ENCODE data around the gene PLAU.

PLAU gene

DNA sequence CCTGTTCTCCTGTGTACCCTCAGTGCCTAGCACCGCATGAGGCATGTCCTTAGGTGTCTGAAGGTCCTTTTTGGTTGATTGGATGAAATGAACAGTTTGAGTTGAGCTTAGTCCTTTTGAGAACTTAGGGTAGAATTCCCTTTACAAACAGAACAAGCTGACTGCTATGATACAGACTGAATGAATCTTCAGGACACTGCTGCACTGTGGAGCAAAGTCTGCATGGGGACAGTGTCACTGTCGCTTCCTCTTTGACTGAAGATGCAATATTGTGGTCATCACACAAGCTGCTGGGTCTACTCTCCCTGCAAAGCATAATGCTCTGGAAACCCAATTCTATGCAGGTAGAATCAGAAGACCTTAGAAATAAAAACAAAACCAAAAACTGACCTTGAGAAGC is 8.6 kb upstream of the PLAU start:
- Histone ChIP-seq H3K36me3 (replicated peaks; ENCODE audit: insufficient read depth, low read length) (no peaks in the 10 kb centered on the region), H3K9ac (ENCODE audit: low read length) (no peak overlapping the region), H3K4me2 (ENCODE audit: low read depth, low read length) (no peak overlapping the region), H3K4me1 (ENCODE audit: low read length) (no peaks in the 10 kb centered on the region), H3K4me3 (ENCODE audit: low read length) (no peak overlapping the region), H3K27me3 (replicated peaks; ENCODE audit: insufficient read depth, low read length) (no peaks in the 10 kb centered on the region), H3K9me3 (replicated peaks; ENCODE audit: insufficient read depth, low read length) (no peaks in the 10 kb centered on the region), H4K20me1 (ENCODE audit: insufficient read depth, low read length) (no peaks in the 10 kb centered on the region), H3F3A (ENCODE audit: insufficient read depth, low read length) (no peaks in the 10 kb centered on the region), H3K27ac (ENCODE audit: low read length) (no peak overlapping the region), H3K9me2 (replicated peaks; ENCODE audit: insufficient read depth, low read length) (no peaks in the 10 kb centered on the region), H2AFZ (ENCODE audit: low read length) (no peak overlapping the region), H3K79me2 (ENCODE audit: low read length) (no peaks in the 10 kb centered on the region)
- TF ChIP-seq, protein P1, sequence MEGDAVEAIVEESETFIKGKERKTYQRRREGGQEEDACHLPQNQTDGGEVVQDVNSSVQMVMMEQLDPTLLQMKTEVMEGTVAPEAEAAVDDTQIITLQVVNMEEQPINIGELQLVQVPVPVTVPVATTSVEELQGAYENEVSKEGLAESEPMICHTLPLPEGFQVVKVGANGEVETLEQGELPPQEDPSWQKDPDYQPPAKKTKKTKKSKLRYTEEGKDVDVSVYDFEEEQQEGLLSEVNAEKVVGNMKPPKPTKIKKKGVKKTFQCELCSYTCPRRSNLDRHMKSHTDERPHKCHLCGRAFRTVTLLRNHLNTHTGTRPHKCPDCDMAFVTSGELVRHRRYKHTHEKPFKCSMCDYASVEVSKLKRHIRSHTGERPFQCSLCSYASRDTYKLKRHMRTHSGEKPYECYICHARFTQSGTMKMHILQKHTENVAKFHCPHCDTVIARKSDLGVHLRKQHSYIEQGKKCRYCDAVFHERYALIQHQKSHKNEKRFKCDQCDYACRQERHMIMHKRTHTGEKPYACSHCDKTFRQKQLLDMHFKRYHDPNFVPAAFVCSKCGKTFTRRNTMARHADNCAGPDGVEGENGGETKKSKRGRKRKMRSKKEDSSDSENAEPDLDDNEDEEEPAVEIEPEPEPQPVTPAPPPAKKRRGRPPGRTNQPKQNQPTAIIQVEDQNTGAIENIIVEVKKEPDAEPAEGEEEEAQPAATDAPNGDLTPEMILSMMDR (IDR thresholded peaks at IDR 0.05; ENCODE audit: low read length) = no peak
- no peak for TF ChIP-seq EZH2phosphoT487 (IDR thresholded peaks at IDR 0.05; ENCODE audit: low read length)
- TF ChIP-seq EZH2 (optimal IDR thresholded peaks at IDR 0.05; ENCODE audit: low read depth, low read length) = no peak
- no peak for DNase-seq

DNA sequence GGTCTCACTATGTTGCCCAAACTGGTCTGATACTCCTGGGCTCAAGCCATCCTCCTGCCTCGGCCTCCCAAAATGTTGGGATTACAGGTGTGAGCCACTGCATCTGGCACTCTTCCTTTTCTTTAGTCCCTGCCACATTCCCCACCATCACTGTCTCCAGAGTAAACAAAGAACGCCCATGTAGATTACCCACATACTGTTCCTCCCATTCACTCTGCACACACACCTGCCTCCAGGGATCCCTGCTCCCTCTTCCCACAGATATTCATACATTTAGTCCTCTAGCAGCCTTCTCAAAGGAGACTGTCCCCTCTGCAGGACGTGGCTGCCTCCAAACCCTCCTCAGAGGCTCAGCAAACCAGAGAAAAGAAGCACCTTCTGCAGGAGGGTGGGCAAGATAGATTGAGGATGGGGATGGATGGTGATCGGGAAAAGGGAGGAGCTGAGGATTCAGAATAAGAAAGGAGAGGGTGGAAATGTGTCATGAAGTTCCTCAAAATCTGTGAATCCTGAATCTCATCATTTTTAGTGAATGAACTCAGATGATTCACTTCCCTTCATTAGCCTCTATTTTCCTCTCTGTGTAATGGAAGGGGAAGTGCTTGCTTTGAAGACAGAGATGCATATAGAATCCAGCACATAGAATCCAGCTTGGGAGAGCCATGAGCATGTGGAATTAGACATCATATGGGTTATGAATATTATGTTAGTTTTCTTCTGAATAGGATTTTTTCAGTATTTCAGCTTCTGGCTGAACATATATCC is 5.5 kb upstream of the PLAU start:
- Histone ChIP-seq H3K4me1 (ENCODE audit: low read length) (0 out of 2 replicates have a peak, but pooled peaks cover 7% of the 10 kb centered on the region), H3K27ac (ENCODE audit: low read length) (no peak overlapping the region)
- no peak for DNase-seq

DNA sequence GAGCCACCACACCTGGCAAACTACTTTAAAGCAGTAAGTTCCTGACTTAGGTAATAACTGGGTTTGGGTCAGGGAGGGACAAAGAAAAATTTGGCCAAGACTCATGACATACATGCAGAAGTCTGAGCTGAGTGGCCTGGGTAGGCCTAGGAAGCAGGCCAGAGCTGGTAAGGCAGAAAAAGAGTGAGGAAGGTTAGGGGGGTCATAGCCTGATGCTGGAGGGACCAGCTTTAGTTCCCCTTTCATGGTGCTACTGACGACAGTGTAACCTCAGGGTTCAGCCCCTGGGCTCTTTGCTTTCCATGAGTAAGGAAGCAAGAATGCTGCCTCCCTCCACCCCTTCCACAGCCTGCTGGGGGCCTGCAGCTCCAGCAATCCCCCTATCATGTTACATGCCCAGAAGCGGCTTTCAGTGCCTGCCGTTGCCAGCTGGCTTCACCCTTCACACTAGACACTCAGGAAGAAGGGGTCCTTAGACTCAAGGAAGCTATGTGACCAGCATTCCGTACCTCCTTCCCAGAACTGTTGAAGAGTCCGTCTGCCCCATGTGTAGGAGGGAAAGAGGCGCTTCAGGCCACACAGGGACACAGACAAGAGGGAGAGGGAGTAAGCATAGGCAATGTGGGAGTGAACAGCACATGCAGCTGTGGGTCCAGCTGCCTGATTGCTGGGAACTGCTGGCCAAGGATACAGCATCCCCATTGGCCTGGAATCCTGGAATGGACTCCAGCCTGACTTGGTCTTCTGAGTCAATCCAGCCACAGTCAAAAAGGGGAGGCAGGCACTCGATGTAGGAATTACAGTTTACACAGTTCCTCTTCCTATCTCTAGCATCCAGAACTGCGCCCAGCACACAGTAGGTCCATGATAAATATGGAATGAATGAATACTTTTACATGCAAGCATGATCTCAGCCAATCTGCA is 4.1 kb upstream of the PLAU start:
- Histone ChIP-seq H3K79me2 (ENCODE audit: low read length) (no peaks in the 10 kb centered on the region), H2AFZ (ENCODE audit: low read length) (no peak overlapping the region), H3F3A (ENCODE audit: insufficient read depth, low read length) (no peaks in the 10 kb centered on the region), H3K9ac (ENCODE audit: low read length) (no peak overlapping the region), H3K27ac (ENCODE audit: low read length) (no peak overlapping the region), H3K9me2 (replicated peaks; ENCODE audit: insufficient read depth, low read length) (no peaks in the 10 kb centered on the region), H3K4me3 (ENCODE audit: low read length) (no peak overlapping the region), H4K20me1 (ENCODE audit: insufficient read depth, low read length) (no peaks in the 10 kb centered on the region), H3K36me3 (replicated peaks; ENCODE audit: insufficient read depth, low read length) (no peaks in the 10 kb centered on the region), H3K27me3 (replicated peaks; ENCODE audit: insufficient read depth, low read length) (peaks cover 29% of the 10 kb centered on the region), H3K4me2 (ENCODE audit: low read depth, low read length) (no peak overlapping the region), H3K4me1 (ENCODE audit: low read length) (0 out of 2 replicates have a peak, but pooled peaks cover 7% of the 10 kb centered on the region), H3K9me3 (replicated peaks; ENCODE audit: insufficient read depth, low read length) (no peaks in the 10 kb centered on the region)
- TF ChIP-seq EZH2phosphoT487 (IDR thresholded peaks at IDR 0.05; ENCODE audit: low read length) = no peak
- no peak for DNase-seq

More for the DNA sequence above, 5.5 kb upstream of the PLAU start:
- Histone ChIP-seq H2AFZ (ENCODE audit: low read length) (no peak overlapping the region), H4K20me1 (ENCODE audit: insufficient read depth, low read length) (no peaks in the 10 kb centered on the region), H3K27me3 (replicated peaks; ENCODE audit: insufficient read depth, low read length) (peaks cover 16% of the 10 kb centered on the region), H3K4me2 (ENCODE audit: low read depth, low read length) (no peak overlapping the region), H3K9me2 (replicated peaks; ENCODE audit: insufficient read depth, low read length) (no peaks in the 10 kb centered on the region), H3K9me3 (replicated peaks; ENCODE audit: insufficient read depth, low read length) (no peaks in the 10 kb centered on the region), H3K9ac (ENCODE audit: low read length) (no peak overlapping the region), H3F3A (ENCODE audit: insufficient read depth, low read length) (no peaks in the 10 kb centered on the region), H3K36me3 (replicated peaks; ENCODE audit: insufficient read depth, low read length) (no peaks in the 10 kb centered on the region), H3K4me3 (ENCODE audit: low read length) (no peak overlapping the region), H3K79me2 (ENCODE audit: low read length) (no peaks in the 10 kb centered on the region)
- TF ChIP-seq, protein P1 (IDR thresholded peaks at IDR 0.05; ENCODE audit: low read length) = no peak
- TF ChIP-seq EZH2phosphoT487 (IDR thresholded peaks at IDR 0.05; ENCODE audit: low read length) (no peak), EZH2 (optimal IDR thresholded peaks at IDR 0.05; ENCODE audit: low read depth, low read length) (no peak)

Measured in MM.1S (cell line).